ENCODE measurements around the gene PAOX.

The PAOX gene

GRCh38 chr10:133377818-133378250, 1.2 kb upstream of the PAOX start:
- Histone ChIP-seq H3K4me3 (ENCODE audit: low read depth, low read length) (peak overlapping the region; percentile 50), H3K9me3 (ENCODE audit: control insufficient read depth, insufficient read depth, low read depth, low read length) (no peaks in the 10 kb centered on the region), H3K27ac (ENCODE audit: extremely low read depth, low read depth, low read length) (no peak overlapping the region; the same call in 1 of the 2 replicates), H3K36me3 (ENCODE audit: control insufficient read depth in 2 of 2, insufficient read depth in 1 of 2, low read length in 2 of 2) (no peaks in the 10 kb centered on the region), H3K4me1 (ENCODE audit: control insufficient read depth, insufficient read depth, low read length) (peaks cover 9% of the 10 kb centered on the region)
- CTCF ChIA-PET = interaction anchor here (1.3 kb wide), 1 partner anchor 48 kb away, joined by 6 read pairs; no protein-coding TSS in a partner anchor
- no peak for TF ChIP-seq ZNF112 (tag by site-specific recombination; IDR thresholded peaks at IDR 0.05)
- TF ChIP-seq KLF1 (tag by site-specific recombination; IDR thresholded peaks at IDR 0.05) = 0 out of 2 replicates have a peak, but pooled peaks have one; percentile 41
- POLR2A ChIA-PET = interaction anchor here (1.0 to 1.4 kb wide), 3 partner anchors 9 to 16 kb away, joined by 3 to 5 read pairs (median 3); no protein-coding TSS in a partner anchor

GRCh38 chr10:133378251-133379096, 588 bp upstream of the PAOX start:
- CTCF ChIA-PET = interaction anchor here (1.3 kb wide), 1 partner anchor 49 kb away, joined by 6 read pairs; no protein-coding TSS in a partner anchor
- H3K4me1 ChIP-seq (ENCODE audit: control insufficient read depth, insufficient read depth, low read length) = peaks cover 9% of the 10 kb centered on the region
- H3K27ac ChIP-seq (ENCODE audit: extremely low read depth, low read depth, low read length) = no peak overlapping the region; the same call in 1 of the 2 replicates
- H3K9me3 ChIP-seq (ENCODE audit: control insufficient read depth, insufficient read depth, low read depth, low read length) = no peaks in the 10 kb centered on the region
- H3K36me3 ChIP-seq (ENCODE audit: control insufficient read depth in 2 of 2, insufficient read depth in 1 of 2, low read length in 2 of 2) = no peaks in the 10 kb centered on the region
- H3K4me3 ChIP-seq (ENCODE audit: low read depth, low read length) = peak overlapping the region; percentile 50
- POLR2A ChIA-PET = interaction anchor here (1.0 to 1.4 kb wide), 3 partner anchors 10 to 16 kb away, joined by 3 to 5 read pairs (median 3); no protein-coding TSS in a partner anchor
- TF ChIP-seq ZNF704 (tag by site-specific recombination; IDR thresholded peaks at IDR 0.05) (peak; percentile 54; the same call in 1 of the 2 replicates), SP7 (tag by site-specific recombination; IDR thresholded peaks at IDR 0.05) (peak; percentile 28; the same call in 1 of the 2 replicates), ZNF76 (tag by site-specific recombination; IDR thresholded peaks at IDR 0.05; ENCODE audit: borderline replicate concordance, low read depth) (peak; percentile 27; the same call in 1 of the 2 replicates), ZNF132 (tag by site-specific recombination; IDR thresholded peaks at IDR 0.05; ENCODE audit: borderline replicate concordance) (no peak), ZNF596 (tag by site-specific recombination; IDR thresholded peaks at IDR 0.05) (no peak), GLIS1 (tag by site-specific recombination; IDR thresholded peaks at IDR 0.05) (peak; percentile 49), ZBTB11 (tag by site-specific recombination; conservative IDR thresholded peaks at IDR 0.05; ENCODE audit: low read depth) (peak; percentile 91), ZBTB48 (tag by site-specific recombination; IDR thresholded peaks at IDR 0.05) (peak; percentile 80; the same call in 1 of the 2 replicates), ZBTB10 (tag by site-specific recombination; IDR thresholded peaks at IDR 0.05) (peak; percentile 55; the same call in 1 of the 2 replicates), ZBTB20 (tag by site-specific recombination; IDR thresholded peaks at IDR 0.05) (peak; percentile 53), ZNF692 (tag by site-specific recombination; IDR thresholded peaks at IDR 0.05) (peak; percentile 30; the same call in 1 of the 2 replicates), SCRT1 (tag by site-specific recombination; IDR thresholded peaks at IDR 0.05; ENCODE audit: borderline replicate concordance) (no peak), KLF17 (tag by site-specific recombination; IDR thresholded peaks at IDR 0.05) (0 out of 2 replicates have a peak, but pooled peaks have one; percentile 44), ZNF791 (tag by site-specific recombination; IDR thresholded peaks at IDR 0.05) (no peak), ZBTB7A (tag by site-specific recombination; IDR thresholded peaks at IDR 0.05; ENCODE audit: low read depth) (0 out of 2 replicates have a peak, but pooled peaks have one; percentile 54), KLF8 (tag by site-specific recombination; IDR thresholded peaks at IDR 0.05) (peak; percentile 38), ZNF214 (tag by site-specific recombination; IDR thresholded peaks at IDR 0.05; ENCODE audit: borderline replicate concordance) (no peak), ZNF645 (tag by site-specific recombination; IDR thresholded peaks at IDR 0.05) (no peak), ZNF335 (tag by site-specific recombination; conservative IDR thresholded peaks at IDR 0.05) (peak; percentile 91)

Data from HEK293 (cell line).